HG02678 (cell line): ENCODE measurements around the gene ABCB6.

Source experiments
- ATAC-seq: cut with Tn5 transposase; IDR thresholded peaks from one replicate; pipeline ENCODE4 v1.9.1; 2021; ENCODE audit warnings: mild to moderate bottlenecking, moderate library complexity; ENCODE audit not compliant: unreplicated experiment

The ABCB6 gene

GRCh38 chr2:219171231-219171651, 47.5 kb downstream of the ABCB6 start:
- ATAC-seq: no peak

- ATAC-seq: no peak
These were observed 48.7 kb downstream of the ABCB6 start, which contains the start of gene SLC23A3 for GRCh38 chr2:219169930-219170654. Gene SLC23A3 (minus strand): TSS chr2:219170029. CDS start chr2:219169984, 45 bp downstream.

GRCh38 chr2:219168932-219169331, 49.8 kb downstream of the ABCB6 start:
- ATAC-seq: no peak

GRCh38 chr2:219168526-219168925, 50.2 kb downstream of the ABCB6 start:
- no peak for ATAC-seq

DNA sequence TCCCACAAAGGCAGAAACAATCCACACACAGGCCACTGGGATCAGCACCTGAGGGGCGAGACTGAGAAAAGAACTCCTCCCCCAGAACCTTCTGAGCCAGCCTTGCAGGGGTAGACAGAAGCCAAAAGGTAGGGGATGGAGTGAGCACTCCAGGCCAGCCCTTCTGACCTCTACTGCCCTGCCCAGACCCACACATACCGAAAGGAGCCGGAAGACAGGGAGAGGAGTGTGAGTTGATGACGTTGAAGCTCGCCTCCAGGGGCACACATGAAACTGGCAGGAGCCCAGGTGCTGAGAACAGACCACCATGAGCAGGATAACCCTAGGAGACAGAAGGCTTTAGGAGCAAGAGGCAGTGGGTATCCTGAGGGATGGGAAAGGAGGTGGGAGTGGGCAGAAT, 50.8 kb downstream of the ABCB6 start:
- no peak for ATAC-seq

DNA sequence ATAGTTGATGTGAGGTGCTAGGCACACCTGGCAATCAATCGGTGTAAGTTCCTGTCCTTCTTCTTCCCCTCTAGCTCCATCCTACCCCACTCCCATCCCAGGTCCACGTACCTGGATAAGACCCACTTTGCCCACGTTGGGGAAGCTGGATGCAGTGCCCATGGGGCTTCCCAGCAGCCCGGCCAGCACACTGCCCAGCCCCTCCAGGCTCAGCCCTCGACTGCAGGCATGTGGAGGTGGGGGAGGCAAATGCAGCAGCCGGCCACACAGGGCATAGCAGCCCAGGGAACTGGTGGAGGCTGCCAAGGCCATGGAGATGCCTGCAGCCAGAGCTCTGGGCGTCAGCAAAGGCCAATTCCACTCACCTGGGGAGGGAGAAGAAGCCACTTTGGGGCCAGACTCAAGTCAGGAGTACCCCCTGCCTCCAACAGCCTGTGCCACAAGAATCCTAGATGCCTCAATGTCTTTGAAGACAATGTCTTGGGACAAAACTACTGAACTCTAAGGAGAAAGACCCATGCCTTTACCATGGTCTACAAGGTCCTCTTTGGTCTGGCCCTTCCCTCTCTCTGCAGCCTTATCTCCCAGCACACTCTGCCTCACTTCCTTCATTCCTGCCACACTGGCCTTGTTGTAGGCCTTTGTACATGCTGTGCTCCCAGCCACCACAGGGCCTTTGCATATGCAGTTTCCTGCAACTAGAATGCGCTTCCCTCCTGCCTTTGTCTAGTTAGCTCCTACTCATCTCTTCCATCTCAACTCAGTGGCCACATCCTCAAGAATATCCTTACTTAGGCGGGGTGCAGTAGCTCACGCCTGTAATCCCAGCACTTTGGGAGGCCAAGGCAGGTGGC, 53.5 kb downstream of the ABCB6 start:
- no peak for ATAC-seq

GRCh38 chr2:219163156-219163555, 55.6 kb downstream of the ABCB6 start:
- no peak for ATAC-seq

GRCh38 chr2:219161097-219161496, 57.7 kb downstream of the ABCB6 start:
- ATAC-seq: no peak

DNA sequence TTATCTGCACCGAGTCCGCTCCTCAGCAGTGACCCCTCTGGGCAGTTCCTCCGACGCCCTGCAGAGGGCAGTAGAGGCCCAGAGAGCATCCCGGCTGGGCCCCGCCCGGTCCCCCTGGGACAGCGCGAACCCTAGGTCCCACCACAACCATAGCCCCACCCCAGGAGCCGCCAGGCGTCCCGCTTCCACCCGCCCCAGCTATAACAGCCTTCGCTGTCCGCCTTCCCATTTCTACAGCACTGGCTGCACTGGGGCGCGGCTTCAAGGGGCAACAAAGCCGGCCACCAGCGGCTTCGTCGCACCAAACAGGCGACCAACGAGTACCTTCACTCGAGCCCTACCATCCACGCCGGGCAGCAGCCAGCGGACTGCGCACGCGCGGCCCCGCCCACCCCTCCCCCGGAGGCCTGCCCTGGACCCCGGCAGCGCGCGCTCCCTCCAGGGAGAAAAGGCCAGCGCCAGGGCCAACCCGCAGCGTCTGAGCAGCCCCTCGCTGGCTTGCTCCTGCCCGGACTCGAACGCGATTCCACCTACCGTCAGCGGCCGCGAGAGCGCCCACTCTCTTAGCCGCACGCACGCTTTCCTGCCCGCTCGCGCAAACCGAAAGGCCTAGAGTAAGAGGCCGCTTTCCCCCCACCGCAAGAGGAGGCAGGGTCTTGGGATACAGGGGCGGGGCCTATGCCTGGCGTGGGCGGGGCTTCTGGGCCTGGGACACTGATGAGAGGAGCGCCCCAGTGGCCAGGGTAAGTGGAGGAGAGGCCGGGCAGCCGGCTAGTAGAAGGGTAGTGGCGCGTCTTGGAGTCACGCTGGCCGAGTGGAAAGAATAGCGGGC, 58.4 kb downstream of the ABCB6 start, which contains the start of gene NHEJ1:
Gene NHEJ1 (minus strand): TSS at position 630 of the 832 bp plus-strand sequence. CDS start 2,453 bp downstream, outside the sequence.
- peak; percentile 83 for ATAC-seq
